Calu3 (cell line): Measurements from ENCODE around the gene TENM4. TPM values are rescaled to one million over a fixed set of nuclear protein-coding genes. Genes with fewer than 3 reads are reported as not detected.

Experiments used
- BruUV-seq: library from RNA; stranded (reverse); fragments of 400-500 nt; replicated peaks from 2 replicates; lab custom pipeline; 2021; lab: Mats Ljungman, UMichigan
- CTCF ChIA-PET: fragments of 300-600 bp; sonication (Branson Sonifier 250); formaldehyde crosslinking; loops from one replicate; lab custom pipeline; 2022; ENCODE audit warnings: antibody characterized with exemption; lab: Charles Lee
- DNase-seq: peaks from one replicate; pipeline ENCODE4 v3.0.0; 2022
- H3K27ac Mint-ChIP-seq: one replicate; pipeline ENCODE4 v1.8.0; 2022; ENCODE audit warnings: mixed read lengths; ENCODE audit not compliant: unreplicated experiment
- H3K27me3 Mint-ChIP-seq: one replicate; pipeline ENCODE4 v1.8.0; 2022; ENCODE audit warnings: mixed read lengths; ENCODE audit not compliant: unreplicated experiment
- H3K36me3 Mint-ChIP-seq: one replicate; pipeline ENCODE4 v1.8.0; 2022; ENCODE audit warnings: mild to moderate bottlenecking, moderate library complexity, mixed read lengths; ENCODE audit not compliant: insufficient read depth, unreplicated experiment
- H3K4me1 Mint-ChIP-seq: one replicate; pipeline ENCODE4 v1.8.0; 2022; ENCODE audit warnings: mild to moderate bottlenecking, low read depth, mixed read lengths; ENCODE audit not compliant: unreplicated experiment
- H3K4me3 Mint-ChIP-seq: one replicate; pipeline ENCODE4 v1.8.0; 2022; ENCODE audit warnings: mild to moderate bottlenecking, low read depth, moderate library complexity, mixed read lengths; ENCODE audit not compliant: unreplicated experiment
- H3K9me3 Mint-ChIP-seq: one replicate; pipeline ENCODE4 v1.8.0; 2022; ENCODE audit warnings: low read depth, mixed read lengths; ENCODE audit not compliant: unreplicated experiment
- CTCF ChIP-seq: fragments of 200-600 bp; IDR thresholded peaks from one replicate; pipeline ENCODE4 v1.8.0; 2022; ENCODE audit warnings: antibody characterized with exemption; ENCODE audit not compliant: unreplicated experiment
- intact Hi-C: fragments of 100-400 bp; cut with micrococcal nuclease; formaldehyde crosslinking; loops from one replicate; pipeline ENCODE4 v1.10.0; 2022; ENCODE audit not compliant: unreplicated experiment
- total RNA-seq: library from RNA; stranded (reverse); gene quantifications from 2 replicates; pipeline ENCODE4 v1.2.3, GENCODE V29; 2022

The TENM4 gene
- total RNA-seq, 1 experiment from 2014 or later = not detected

GRCh38 chr11:78825591-78826020 is 615.2 kb downstream of the TENM4 start:
- DNase-seq = no peak
- intact Hi-C loops = no loop called here
- Mint-ChIP-seq H3K9me3 (no peaks in the 10 kb centered on the region), H3K4me3 (no peak overlapping the region), H3K27me3 (peaks cover 39% of the 10 kb centered on the region), H3K36me3 (no peaks in the 10 kb centered on the region), H3K4me1 (no peaks in the 10 kb centered on the region), H3K27ac (no peak overlapping the region)
- TF ChIP-seq CTCF = no peak
- no TSS peak for BruUV-seq
- CTCF ChIA-PET = interaction anchor here (0.6 kb wide), 1 partner anchor 1724 kb away, joined by 3 read pairs; no protein-coding TSS in a partner anchor

- H3K27ac Mint-ChIP-seq = no peak overlapping the region
- no peak overlapping the region for H3K4me3 Mint-ChIP-seq
- CTCF ChIA-PET = no interaction called here
- DNase-seq = no peak
- H3K36me3 Mint-ChIP-seq = no peaks in the 10 kb centered on the region
- no peaks in the 10 kb centered on the region for H3K9me3 Mint-ChIP-seq
- no TSS peak for BruUV-seq
- H3K27me3 Mint-ChIP-seq = peaks cover 49% of the 10 kb centered on the region
- intact Hi-C loops = no loop called here
- TF ChIP-seq CTCF = no peak
- H3K4me1 Mint-ChIP-seq = no peaks in the 10 kb centered on the region
Observed at GRCh38 chr11:78823588-78823987, 617.2 kb downstream of the TENM4 start.

GRCh38 chr11:78822931-78823423 is 617.9 kb downstream of the TENM4 start:
- Mint-ChIP-seq H3K27ac (no peak overlapping the region), H3K9me3 (no peaks in the 10 kb centered on the region), H3K36me3 (no peaks in the 10 kb centered on the region), H3K4me1 (no peaks in the 10 kb centered on the region), H3K27me3 (peaks cover 54% of the 10 kb centered on the region), H3K4me3 (no peak overlapping the region)
- no peak for DNase-seq
- CTCF ChIA-PET = no interaction called here
- BruUV-seq = no TSS peak
- no peak for TF ChIP-seq CTCF
- intact Hi-C loops = no loop called here

- CTCF ChIA-PET = no interaction called here
- Mint-ChIP-seq H3K9me3 (no peaks in the 10 kb centered on the region), H3K27me3 (peaks cover 67% of the 10 kb centered on the region), H3K36me3 (no peaks in the 10 kb centered on the region), H3K27ac (no peak overlapping the region), H3K4me3 (no peak overlapping the region), H3K4me1 (no peaks in the 10 kb centered on the region)
- no peak for TF ChIP-seq CTCF
- no TSS peak for BruUV-seq
- DNase-seq = no peak
- intact Hi-C loops = no loop called here
Observed at GRCh38 chr11:78821371-78822306, 619.2 kb downstream of the TENM4 start.
